Globus pallidus (tissue), 1 donor: ENCODE measurements around the gene MRTFB.

Experiments
- DNase-seq: peaks from one replicate; pipeline ENCODE4 v3.0.0-alpha.2; 2015; ENCODE audit warnings: low spot score

Gene MRTFB

DNA sequence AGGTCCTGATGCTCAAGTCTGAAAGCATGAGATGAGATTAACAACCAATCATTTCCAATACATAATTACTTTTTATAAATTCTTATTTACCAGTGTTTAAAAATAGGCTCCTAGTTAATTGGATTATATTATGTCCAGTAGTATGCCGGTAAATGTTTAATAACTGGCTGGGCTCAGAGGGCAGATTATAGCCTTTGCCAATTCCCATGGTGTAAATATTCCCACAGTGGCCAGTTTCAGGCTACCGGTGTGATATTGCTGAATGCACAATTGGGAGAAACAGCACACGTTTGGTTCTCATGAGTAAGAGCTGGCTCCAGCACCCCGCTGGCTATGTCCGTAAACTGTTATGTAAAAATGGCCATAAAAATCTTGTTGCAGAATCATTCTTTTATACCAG is 167.6 kb downstream of the MRTFB start:
- no peak for DNase-seq

DNA sequence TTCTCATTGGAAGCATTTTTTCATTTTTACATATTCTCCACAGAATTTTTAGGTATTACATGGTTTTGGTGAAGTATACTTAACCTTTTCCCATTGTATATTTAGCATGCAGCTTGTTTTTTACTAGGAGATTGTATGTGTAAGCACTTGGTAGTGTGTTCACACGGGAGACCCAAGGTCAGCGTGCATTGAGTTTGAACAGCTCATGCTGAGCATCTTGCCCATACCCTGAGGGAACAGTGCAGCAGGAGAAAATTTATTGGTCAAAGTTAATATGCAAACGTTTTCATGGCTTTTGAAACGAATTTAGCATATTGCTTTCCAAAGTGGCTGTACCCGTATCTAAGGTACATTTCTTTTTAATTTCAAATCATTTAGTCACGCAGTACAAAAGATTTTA is 168.7 kb downstream of the MRTFB start:
- no peak for DNase-seq

DNA sequence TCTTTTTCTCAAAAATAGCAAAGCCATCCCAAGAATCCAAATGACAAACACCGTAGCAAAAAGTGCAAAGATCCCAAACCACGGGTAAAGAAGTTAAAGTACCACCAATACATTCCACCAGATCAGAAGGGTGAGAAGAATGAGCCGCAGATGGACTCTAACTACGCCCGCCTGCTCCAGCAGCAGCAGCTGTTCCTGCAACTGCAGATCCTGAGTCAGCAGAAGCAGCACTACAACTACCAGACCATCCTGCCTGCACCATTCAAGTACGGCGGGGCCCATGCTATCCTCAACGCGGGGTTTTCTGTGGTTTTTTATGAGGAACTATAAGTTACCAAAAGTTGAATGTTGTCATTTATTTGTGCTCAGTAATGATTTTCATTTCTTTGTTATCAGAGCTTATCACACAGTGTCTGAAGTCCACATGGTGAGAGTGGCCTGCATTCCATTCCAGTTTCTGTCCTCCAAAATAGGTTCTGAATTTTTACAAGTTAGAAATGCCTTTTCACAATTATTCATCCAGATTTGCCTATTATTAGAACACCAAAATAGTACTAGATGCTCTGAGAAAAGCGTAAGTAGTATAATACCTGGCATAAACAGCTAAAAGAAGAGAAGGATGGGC is 169.2 kb downstream of the MRTFB start:
- DNase-seq: no peak

DNA sequence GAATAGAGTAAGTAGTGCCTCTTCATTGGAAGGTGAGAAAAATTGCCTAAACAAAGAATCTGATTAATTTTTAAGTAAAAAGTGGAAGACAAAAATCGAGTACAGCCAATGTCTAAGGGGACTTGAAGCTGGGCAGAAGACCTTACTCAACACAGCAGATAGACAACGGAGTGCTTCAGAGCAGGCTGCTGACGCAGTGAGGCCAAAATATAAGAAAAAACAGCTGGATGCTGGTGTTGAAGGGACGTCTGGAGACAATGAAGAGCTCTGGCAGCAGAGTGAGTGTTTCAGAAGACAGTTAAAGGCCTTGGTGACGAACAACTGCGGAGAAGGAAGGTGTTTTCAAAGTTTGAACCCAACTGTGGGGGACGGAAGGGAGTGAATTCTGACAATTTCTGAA is 169.8 kb downstream of the MRTFB start:
- DNase-seq: no peak

DNA sequence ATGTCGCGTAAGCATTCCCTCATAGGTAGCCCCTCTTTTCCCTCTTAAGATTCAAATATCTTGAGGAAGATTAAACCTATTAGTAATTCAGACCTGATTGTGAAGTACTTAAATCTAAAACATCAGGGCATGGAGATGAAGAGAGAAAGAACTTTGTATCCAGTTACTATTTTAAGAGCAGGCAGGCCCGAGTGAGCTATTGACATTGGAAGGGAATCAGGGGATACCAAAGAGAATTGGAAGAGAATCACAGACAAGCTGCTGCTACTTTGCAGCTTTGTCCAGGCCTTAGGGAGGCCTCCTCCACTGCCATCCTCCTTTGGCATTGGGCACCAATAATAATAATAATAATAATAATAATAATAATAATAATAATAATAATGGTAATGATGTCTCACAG is 170.5 kb downstream of the MRTFB start:
- no peak for DNase-seq

DNA sequence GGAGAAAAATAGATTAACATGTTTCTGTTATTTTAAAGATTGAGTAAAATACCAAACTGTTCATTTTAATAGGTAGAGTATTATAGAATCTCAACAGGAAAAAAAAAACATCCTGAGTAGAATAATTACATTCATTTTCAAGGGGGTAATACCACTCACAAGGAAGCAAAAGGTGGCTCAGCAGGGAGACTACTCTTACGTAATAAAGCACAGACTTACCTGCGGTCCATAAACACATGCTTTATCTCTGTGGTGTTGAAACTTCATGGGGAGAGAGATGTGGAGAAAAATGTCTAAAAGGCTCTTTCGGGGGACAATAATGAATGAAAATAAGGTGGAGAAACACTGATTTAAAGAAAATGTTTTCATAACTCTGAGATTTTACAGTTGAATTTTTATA is 171.7 kb downstream of the MRTFB start:
- DNase-seq: no peak

DNA sequence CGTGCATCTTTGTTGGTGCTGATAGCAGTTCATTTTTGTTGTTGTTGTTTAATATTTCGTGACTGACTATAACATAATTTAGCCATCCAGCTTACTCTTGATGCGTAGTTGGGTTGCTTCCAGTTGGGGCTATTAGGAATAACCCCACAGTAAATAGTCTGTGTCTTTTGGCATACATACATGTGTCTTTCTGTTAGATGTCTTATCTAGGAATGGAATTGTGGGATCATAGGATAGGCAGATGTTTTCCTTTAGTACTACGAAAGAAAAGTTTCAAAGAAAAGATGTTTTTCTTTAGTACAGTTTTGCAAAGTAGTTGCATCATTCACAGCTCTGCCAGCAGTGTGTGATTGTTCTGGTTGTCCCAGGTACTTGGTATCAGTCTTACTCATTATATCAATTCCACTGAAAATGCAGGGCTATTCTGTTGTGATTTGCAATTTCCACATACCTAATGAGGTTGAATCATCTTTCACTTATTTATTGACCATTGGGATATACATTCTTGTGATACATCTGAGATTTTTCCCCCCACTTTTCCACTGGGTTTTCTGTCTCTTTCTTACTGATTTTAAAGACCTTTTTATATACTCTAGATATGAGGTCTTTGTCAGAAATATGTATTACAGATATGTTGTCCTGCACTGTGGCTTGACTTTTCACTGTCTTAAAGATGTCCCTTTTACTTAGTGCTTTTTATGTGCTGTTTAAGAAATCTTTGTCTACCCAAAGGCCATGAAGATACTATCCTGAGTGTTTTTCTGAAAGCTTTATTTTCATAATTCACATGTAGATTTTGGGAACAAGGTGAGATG is 173.3 kb downstream of the MRTFB start:
- no peak for DNase-seq

DNA sequence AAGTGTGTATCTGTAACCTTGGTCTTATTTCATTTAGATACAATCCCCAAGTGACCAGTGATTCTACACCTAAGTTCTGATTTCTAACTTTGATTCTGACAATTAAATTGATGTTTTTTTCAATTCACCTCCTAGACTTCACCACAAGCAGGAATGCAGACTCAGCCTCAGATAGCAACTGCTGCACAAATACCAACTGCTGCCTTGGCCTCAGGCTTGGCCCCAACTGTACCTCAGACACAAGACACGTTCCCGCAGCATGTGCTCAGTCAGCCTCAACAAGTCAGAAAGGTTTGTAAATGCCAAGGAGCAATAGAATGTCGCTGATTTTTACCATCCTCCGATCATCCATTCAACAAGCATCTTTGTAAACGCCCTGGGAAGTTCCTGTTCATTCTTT is 177.7 kb downstream of the MRTFB start:
- DNase-seq: no peak

DNA sequence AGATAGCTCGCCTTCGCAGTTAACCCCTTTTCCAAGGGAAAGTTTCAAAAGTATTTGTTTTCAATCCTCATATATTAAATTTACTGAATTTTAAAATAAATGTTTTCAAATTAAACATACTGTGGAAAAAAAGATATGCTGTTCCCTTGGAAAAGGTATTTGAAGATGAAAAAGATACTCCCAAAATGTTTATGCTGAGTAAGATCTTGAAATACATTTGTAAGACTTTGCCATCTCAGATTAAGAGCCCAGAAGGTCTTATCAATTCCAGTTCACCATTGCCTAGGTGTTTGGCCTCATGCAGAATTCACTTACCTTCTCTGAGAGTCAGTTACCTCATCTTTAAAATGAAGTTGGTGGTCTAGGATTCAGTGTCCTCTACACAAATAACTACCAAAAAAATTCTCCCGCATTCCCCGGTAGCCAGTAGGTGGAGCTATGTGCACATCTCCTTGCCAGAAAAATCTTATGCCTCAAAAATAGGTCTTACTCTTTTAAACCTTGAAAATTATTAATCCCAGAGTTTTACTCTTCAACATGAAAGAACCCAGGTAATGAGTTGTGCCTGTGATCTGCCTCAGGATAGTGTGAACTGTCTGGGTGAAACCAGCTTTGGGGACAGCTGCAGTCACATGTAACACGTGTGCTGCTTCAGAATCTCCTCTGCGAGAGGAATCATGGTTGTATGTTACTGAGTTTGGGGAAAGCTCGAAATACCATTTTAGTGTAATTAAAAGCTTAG is 178.3 kb downstream of the MRTFB start:
- peak; percentile 38 for DNase-seq

DNA sequence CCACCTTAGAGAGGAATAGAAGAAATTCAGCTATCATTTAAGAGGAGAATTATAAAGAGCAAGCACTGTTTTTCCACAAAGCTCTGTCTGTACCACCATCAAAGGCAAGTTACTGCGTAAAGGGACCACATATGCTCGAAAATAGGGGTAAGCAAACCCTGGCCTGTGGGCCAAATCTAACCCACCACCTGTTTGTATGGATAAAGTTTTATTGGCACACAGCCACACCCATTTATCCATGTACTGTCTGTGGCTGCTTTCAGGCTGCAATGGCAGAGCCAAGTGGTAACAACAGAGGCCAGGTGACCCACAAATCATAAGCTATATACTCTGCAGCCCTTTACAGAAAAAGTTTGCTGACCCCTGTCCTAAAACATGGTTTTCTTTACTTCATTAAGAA is 180.3 kb downstream of the MRTFB start:
- no peak for DNase-seq

DNA sequence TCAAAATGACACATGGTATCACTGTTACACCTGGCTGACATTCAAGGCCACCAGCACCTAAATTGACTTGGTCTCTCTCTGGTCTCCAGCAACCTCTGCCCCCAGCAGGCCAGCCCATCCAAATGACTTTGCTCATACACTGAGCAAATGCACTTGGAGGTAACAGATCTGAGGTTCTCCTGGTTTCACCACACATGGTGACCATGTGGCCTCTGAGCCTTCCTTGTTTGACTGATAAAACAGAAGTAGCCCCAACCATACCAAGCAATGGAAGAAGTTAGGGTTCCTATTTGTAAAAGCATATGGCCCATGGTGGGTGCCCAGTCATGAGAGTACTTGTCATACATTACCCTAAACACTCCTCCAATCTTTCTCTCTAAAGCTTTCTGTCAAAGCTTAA is 181.7 kb downstream of the MRTFB start:
- DNase-seq: no peak

DNA sequence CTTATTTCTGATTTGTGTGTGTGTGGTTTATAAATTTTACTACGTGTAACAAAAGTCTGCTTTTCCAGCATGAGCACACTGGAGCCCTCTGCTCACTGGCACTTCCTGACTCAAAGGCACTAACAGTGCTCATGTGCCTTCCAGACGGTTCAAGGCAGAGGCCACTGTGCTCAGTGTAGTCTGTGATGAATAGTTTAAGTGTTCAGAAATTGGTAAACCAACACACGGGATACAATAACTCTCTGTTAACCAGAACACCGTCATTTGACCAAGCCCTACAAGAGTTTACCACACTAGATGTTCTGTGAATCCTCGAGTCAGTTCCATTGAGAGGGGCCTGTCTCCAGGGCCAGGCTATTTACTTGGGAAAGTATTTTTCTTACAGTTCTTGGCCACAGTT is 191.9 kb downstream of the MRTFB start:
- DNase-seq: peak; percentile 63

DNA sequence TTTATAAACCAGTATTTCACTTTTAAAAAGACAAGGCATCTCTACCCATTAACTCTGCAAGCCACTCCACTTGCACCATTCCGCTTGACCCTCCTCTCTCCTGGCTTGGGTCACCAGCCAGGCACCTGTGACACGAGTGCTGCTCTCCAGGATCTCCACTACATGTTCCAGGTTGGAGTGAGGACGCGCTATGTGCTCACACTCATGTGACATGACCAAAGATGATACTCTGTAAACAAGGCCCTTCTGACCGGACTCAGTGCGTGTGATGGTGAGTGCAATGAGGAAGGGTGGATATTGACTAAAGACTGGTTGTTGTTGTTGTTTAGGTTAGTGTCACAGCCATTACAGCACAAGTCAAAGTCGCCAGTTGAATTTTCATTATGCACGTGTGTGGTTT is 192.7 kb downstream of the MRTFB start:
- no peak for DNase-seq

DNA sequence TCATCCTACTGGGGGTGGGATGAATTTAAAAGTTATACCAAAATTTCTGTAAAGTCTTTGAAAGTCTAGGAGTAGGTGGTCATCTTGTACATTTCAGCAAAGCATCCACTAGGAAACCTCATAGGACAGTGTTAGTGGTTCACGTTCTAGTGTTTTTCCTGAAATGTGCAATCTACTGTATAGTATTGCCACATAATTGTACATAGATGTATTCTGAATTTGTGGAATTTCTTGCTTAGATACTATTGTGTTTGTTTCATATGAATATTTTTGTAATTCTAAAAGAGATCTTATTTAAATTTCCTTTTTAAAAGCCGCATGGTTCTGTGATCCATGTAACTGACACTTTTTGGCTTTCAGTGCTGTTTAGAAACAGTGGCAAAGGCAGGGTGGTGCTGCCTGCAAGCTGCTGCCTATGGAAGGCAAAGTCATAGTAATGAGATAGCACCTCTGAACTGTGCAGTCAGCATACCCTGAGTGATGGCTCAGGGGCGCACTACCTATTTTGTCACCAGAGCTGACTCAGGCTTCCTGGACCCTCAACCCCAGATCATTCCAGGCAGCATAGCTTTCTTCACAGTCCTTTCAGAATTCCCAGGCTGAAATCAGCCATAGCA is 193.3 kb downstream of the MRTFB start:
- DNase-seq: no peak

DNA sequence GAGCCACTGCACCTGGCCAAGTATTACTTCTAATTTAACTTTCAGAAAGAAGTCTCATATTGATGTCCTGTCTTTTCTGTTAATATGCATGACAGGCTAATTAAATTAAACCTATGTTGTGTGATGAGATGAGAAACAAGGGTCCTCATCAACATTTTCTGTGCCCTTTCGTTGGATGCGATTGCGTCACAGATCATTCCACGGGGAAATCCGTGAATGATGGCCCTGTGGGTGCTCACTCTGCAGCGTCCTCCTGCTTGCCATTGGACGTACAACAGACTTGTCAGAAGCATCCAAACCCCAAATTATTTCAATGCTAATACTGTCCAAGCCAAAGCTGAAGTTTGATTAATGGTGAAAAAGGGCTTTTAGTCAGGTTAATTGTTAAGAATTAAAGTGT is 197.0 kb downstream of the MRTFB start:
- no peak for DNase-seq

DNA sequence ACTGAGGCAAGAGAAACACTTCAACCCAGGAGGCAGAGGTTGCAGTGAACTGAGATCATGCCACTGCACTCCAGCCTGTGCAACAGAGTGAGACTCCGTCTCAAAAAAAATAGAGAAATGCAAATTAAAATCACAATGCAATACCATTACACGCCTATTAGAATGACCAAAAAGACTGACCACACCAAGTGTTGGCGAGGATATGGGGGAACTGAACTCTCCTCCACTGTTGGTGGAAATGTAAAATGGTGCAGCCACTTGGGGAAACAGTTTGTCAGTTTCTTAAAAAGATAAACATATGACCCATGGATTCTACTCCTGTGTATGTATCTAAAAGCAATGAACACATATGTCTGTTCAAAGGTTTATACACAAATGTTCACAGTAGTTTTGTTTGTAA is 204.8 kb downstream of the MRTFB start:
- no peak for DNase-seq

DNA sequence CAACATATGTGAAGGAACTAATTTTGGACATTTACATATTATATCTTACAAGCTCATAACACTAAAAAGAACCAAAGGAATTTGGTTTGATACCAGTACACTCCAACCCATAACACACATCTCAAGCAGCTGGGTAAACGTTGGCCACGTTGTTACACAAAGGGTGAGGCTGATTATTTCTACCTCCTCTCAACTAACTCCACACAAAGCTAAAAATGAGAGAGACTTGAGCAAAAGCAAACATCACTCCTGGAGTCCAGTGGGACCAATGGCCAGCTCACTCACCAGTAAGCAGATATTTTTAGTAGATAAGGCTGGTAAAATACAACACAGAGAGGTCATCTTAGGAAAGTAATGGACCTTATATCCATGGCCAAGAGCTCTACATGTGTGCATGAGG is 207.6 kb downstream of the MRTFB start:
- DNase-seq: no peak

DNA sequence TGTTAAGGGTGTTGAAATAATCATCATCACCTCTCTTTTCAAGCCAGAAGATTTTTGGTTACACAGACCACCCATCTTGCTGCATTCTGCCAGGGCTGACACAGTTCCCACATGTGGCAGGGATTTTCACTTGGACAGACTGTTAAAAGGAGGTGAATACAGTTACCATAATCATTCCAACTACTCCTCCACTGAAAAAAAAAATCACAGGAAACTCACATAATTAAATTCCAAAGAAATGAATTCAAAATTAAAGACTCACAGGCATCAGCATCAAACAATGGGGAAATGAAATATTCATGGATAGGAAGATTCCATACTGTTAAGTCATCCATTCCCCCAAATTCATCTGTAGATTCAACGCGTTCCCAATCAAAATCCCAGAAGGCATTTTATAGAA is 209.4 kb downstream of the MRTFB start:
- DNase-seq: no peak

DNA sequence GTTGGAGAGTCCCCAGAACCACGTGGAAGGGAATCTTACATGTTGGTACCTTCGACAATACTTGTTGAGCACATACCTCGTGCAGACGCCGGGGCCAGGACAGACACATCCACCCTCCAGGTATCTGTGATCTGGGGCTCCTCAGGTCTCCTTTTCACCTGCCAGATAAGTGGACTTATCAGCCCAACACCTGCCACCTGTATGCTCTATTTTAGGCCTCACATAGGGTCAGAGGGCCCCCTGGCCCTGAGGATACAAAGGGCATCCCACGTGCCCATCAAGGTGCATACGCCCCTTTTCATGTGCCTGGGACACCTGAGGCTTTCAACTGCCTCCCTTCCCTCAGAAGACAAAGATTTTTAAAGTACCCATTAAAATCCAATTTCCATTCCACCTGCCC is 212.7 kb downstream of the MRTFB start:
- no peak for DNase-seq

DNA sequence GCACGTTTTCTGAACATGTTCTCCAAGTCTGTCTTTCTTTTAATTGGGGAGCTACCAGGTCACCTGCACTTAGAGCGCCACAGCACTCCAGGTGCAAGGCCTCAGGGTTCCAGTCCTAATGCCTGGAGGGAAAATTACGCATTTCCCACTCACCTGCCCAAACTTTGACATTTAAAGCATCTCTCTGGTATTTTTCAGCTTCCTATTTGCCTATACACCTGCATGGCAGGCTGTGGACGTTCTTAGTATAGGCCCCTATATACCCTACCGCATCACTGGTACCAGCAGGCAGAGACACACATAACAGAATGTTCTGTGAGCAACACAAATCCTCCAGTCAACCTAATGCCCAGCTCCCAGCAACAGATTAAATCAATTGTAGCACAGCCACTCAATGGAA is 213.3 kb downstream of the MRTFB start:
- DNase-seq: no peak

DNA sequence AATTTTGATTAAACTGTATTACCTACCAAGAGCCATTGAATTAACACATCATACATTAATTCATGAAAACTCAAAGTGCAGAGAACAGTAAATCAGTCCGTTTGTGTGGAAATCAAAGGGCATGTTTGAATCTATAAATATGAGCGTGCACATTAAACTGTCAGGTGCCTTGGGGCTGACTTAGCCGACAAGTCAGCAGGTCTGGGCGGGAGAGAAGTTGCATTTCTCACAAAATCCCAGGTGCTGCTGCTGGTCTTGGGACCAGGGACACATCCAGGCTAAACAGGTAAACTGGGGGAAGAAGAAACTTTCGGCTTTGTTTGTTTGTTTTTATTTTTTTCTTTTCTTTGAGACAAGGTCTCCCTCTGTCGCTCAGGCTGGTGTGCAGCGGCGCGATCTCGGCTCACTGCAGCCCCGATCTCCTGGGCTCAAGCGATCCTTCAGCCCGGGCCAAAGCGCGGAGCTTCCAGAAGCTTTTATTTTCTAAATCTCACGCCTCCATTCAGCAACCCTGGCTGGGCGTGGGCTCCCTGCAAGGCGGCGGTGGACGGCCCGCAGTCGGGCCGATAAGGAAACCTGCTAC is 213.9 kb downstream of the MRTFB start:
- DNase-seq: no peak
